Measurements from ENCODE around the gene HOXB4. TPM values are rescaled to one million over a fixed set of nuclear protein-coding genes. Genes with fewer than 3 reads are reported as not detected.

The HOXB4 gene
- total RNA-seq, 1 experiment from 2014 or later: 2.0 TPM

- POLR2A ChIA-PET (ENCODE audit: unreplicated experiment): no interaction called here
- Histone ChIP-seq H2AFZ (no peak overlapping the region), H3K4me1 (replicated peaks; ENCODE audit: insufficient read depth) (peaks cover 34% of the 10 kb centered on the region), H4K20me1 (ENCODE audit: insufficient read depth) (peaks cover 13% of the 10 kb centered on the region), H3F3A (ENCODE audit: insufficient read depth, low read depth) (peaks cover 22% of the 10 kb centered on the region), H3K79me2 (ENCODE audit: low read depth) (peaks cover 57% of the 10 kb centered on the region), H3K36me3 (ENCODE audit: low read depth) (no peaks in the 10 kb centered on the region), H3K9me2 (ENCODE audit: insufficient read depth) (no peaks in the 10 kb centered on the region), H3K27ac (no peak overlapping the region), H3K27me3 (ENCODE audit: insufficient read depth, low read depth) (no peaks in the 10 kb centered on the region), H3K4me2 (0 out of 2 replicates have a peak overlapping the region, but pooled peaks have one; percentile 93), H3K4me3 (no peak overlapping the region), H3K9me3 (ENCODE audit: insufficient read depth, low read depth) (no peaks in the 10 kb centered on the region)
- no TSS peak for BruUV-seq (replicated peaks)
- CTCF ChIA-PET: no interaction called here
- DNase-seq: no peak
- intact Hi-C loops (cut with micrococcal nuclease; ENCODE audit: unreplicated experiment): no loop called here
- no peak for TF ChIP-seq EZH2 (IDR thresholded peaks at IDR 0.05; ENCODE audit: low read depth)
- no peak for TF ChIP-seq CTCF (conservative IDR thresholded peaks at IDR 0.05)
Observed at GRCh38 chr17:48605991-48606891, 28.1 kb upstream of the HOXB4 start.

GRCh38 chr17:48605409-48605919 lies 27.3 kb upstream of the HOXB4 start:
- Histone ChIP-seq H2AFZ (peak overlapping the region; percentile 80), H3K36me3 (ENCODE audit: low read depth) (no peaks in the 10 kb centered on the region), H3K4me2 (peak overlapping the region; percentile 93), H3K27me3 (ENCODE audit: insufficient read depth, low read depth) (no peaks in the 10 kb centered on the region), H3K9me2 (ENCODE audit: insufficient read depth) (no peaks in the 10 kb centered on the region), H3F3A (ENCODE audit: insufficient read depth, low read depth) (peaks cover 22% of the 10 kb centered on the region), H3K27ac (peak overlapping the region; percentile 63), H3K79me2 (ENCODE audit: low read depth) (peaks cover 63% of the 10 kb centered on the region), H3K9me3 (ENCODE audit: insufficient read depth, low read depth) (no peaks in the 10 kb centered on the region), H3K4me3 (peak overlapping the region; percentile 74), H3K4me1 (replicated peaks; ENCODE audit: insufficient read depth) (peaks cover 34% of the 10 kb centered on the region), H4K20me1 (ENCODE audit: insufficient read depth) (peaks cover 20% of the 10 kb centered on the region)
- CTCF ChIA-PET: no interaction called here
- intact Hi-C loops (cut with micrococcal nuclease; ENCODE audit: unreplicated experiment): no loop called here
- BruUV-seq (replicated peaks): no TSS peak
- no peak for DNase-seq
- TF ChIP-seq CTCF (conservative IDR thresholded peaks at IDR 0.05): no peak
- TF ChIP-seq EZH2 (IDR thresholded peaks at IDR 0.05; ENCODE audit: low read depth): no peak
- POLR2A ChIA-PET (ENCODE audit: unreplicated experiment): no interaction called here

- POLR2A ChIA-PET (ENCODE audit: unreplicated experiment): no interaction called here
Observed at GRCh38 chr17:48604770-48605329, 26.7 kb upstream of the HOXB4 start, which contains the start of gene HOXB6. HOXB6 (minus strand) TSS chr17:48604986; CDS start chr17:48598150, 6,836 bp downstream.

More at GRCh38 chr17:48604770-48605329, 26.7 kb upstream of the HOXB4 start, which contains the start of gene HOXB6:
- H3K36me3 ChIP-seq (ENCODE audit: low read depth): no peaks in the 10 kb centered on the region
- peaks cover 63% of the 10 kb centered on the region for H3K79me2 ChIP-seq (ENCODE audit: low read depth)
- intact Hi-C loops (cut with micrococcal nuclease; ENCODE audit: unreplicated experiment): no loop called here
- no peaks in the 10 kb centered on the region for H3K9me2 ChIP-seq (ENCODE audit: insufficient read depth)
- H4K20me1 ChIP-seq (ENCODE audit: insufficient read depth): peaks cover 27% of the 10 kb centered on the region
- no peak for TF ChIP-seq EZH2 (IDR thresholded peaks at IDR 0.05; ENCODE audit: low read depth)
- no peak for TF ChIP-seq CTCF (conservative IDR thresholded peaks at IDR 0.05)
- H3F3A ChIP-seq (ENCODE audit: insufficient read depth, low read depth): peaks cover 22% of the 10 kb centered on the region
- H3K4me1 ChIP-seq (replicated peaks; ENCODE audit: insufficient read depth): peaks cover 33% of the 10 kb centered on the region
- DNase-seq: peak; percentile 60 to 72
- H3K27me3 ChIP-seq (ENCODE audit: insufficient read depth, low read depth): no peaks in the 10 kb centered on the region
- CTCF ChIA-PET: interaction anchor here (0.7 kb wide), 2 partner anchors 8 to 303 kb away, joined by 3 to 12 read pairs; no protein-coding TSS in a partner anchor
- no peaks in the 10 kb centered on the region for H3K9me3 ChIP-seq (ENCODE audit: insufficient read depth, low read depth)
- peak within 1 kb of the TSS; percentile 63 for H3K27ac ChIP-seq
- H3K4me2 ChIP-seq: peak within 1 kb of the TSS; percentile 93
- BruUV-seq (replicated peaks): no TSS peak
- H3K4me3 ChIP-seq: peak within 1 kb of the TSS; percentile 74
- peak within 1 kb of the TSS; percentile 80 for H2AFZ ChIP-seq

Data from PC-9 (cell line).